GM18526 (cell line): Measurements from ENCODE around the gene LGALS3BP.

Experiments used
- POLR2A ChIP-seq: IDR thresholded peaks from 3 replicates; pipeline ENCODE4 v1.6.1; 2011; ENCODE audit not compliant: insufficient read length; ENCODE audit errors: extremely low read depth

LGALS3BP gene

DNA sequence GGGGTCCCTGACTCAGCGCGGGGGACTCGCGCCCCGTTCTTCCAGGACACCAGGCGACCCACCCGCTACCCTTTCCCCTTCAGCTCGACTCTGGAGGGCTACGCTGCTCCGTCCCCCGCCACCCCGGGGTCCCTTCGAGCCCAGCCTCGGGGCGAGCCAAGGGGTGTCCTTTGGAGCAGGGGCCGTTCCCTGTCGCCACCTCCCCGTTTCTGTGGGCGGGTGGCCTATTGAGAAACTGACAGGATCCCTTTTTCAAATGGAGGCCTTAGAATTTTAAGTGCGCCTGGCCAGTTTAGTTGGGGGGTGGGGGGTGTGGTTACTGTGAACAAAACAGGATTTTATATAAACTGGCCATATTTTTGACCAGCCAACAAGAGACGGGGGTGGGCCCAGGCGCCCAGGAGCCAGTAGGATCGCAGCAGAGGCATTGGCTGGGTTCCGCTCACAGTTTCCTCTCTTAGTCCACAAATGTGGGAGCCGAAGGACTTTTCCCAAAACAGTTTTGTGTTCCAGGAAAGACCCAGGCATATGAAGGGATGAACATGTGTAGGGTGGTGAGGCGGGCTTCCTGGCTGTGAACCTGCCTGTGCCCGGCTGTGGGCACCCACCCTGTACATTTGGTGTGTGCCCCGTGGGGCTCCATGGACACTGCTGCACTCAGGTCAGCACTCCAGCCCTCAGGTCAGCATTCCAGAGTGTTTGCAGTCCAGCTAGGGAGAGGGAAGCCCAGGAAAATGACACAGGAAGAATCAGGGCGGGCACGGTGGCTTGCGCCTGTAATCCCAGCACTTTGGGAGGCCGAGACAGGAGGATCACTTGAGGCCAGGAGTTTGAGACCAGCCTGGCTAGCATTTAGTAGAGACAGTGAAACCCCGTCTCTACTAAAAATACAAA lies 53.8 kb downstream of the LGALS3BP start:
- no peak for TF ChIP-seq POLR2A

DNA sequence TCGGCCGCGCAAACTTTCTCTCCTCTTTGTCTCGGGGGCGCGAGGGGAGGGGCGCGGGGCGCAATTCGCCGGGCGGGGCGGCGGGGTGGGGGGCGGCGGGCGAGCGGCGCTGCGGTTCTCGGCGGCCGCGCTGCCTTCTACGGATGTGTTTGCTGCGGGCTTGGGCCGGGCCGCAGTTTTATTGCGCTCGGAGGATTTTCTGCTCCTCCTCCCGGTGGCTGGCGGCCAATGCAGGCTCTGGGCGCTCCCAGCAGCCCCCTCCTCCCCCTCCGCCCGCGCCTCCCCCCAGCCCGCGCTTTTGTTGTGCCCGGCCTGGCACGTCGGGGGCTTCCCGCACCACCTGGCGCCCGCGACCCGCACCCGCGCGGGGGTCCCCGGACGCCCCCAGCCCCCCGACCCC lies 54.5 kb downstream of the LGALS3BP start, which contains the start of gene TIMP2:
Gene TIMP2 (minus strand): TSS at position 154 of the 400 bp plus-strand sequence. CDS start 299 bp downstream, outside the sequence.
- TF ChIP-seq POLR2A = no peak

DNA sequence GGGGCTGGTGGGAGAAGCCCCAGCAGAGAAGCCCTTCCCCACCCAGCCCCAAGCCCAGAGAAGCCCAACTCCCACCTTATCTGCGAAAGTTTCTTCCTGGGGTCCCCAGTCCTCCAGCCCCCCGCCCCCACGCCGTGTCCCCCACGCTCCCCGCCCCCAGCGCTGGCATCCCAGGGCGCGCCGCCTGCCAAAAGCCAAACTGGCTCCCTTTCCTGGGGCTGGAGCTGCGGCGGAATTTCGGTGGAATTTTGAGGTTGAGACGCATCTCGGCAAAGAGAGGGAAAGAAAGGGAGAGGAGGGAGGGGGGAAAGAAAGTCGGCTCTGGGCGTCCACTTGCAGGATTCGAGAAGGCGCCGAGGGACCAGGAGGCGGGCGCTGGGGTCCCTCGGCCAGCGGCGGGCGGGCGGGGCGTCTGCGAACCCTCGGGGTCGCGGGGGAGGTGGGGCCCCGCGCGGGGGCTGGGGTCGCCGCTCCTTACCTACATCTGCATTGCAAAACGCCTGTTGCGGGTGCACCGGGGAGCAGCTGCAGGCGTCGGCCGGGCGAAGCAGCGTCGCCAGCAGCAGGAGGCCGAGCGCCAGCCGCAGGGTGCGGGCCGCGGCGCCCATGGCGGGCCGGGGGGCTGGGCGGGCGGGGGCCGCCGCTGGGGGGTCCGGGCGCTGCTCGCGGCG lies 55.1 kb downstream of the LGALS3BP start:
- no peak for TF ChIP-seq POLR2A

DNA sequence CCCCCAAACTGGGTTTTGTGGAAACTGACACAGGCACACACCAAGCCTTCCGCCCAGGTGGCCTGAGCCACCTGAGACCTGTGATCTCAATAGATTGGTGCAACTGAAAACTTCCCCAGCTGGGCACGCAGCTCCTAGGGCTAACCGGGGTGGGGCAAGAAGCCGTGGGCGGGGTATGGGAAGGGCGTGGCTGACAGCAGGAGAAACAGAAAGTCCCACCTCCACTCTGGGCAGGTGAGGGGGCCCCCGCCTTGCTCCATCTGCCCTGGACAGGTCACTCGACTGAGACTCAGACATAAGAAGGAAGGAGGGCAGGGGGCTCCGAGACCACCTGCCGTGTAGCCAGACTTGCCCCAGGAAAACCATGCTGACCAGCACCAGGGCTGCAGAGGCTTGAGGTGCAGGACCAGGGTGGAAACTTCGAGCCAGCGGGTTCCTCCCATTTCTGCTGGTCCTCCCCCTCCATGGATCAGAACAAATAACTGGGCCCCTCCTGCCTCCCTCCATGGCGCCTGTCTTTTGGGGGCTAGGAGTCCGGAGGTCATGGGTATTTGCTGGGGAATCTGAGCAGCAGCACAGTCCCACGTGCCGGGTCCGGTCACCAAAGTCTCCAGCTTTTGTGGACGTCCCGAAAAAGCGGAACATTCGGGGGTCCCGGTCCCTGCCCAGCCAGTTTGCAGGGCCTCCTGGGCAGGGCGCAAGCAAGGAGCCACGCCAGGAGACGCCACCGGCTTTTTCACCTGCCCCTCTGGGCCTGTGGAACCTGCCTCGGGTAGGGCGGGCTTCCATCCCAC lies 55.9 kb downstream of the LGALS3BP start:
- no peak for TF ChIP-seq POLR2A

DNA sequence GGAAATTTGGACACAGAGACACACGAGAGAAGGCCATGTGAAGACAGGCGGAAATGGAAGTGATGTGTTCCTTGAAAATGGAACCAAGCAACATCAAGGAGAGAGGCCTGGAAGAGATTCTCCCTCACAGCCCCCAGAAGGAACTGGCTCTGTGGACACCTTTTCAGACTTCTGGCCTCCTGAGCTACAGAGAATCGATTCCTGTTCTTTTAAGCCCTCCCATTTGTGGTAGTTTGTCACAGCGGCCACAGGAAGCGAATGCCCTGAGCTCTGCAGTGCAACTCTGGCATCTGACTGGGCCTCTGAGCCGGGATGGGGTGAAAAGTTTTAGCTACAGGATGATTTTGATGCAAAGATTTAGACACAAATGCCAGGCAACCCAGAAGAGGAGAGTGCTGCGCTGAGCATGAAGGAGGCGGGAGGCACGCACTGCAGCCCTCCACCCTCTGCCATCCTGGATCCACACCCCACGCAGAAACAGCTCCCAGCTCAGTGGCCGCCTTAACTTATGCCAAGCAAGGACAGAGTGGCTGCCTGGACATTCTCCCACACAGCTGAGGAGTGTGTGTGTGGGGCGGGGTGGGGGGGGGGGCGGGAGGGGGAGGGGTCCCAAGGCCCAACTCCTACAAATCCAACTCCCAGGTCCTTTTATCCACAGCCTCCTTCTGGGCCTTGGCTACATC lies 56.8 kb downstream of the LGALS3BP start:
- no peak for TF ChIP-seq POLR2A

DNA sequence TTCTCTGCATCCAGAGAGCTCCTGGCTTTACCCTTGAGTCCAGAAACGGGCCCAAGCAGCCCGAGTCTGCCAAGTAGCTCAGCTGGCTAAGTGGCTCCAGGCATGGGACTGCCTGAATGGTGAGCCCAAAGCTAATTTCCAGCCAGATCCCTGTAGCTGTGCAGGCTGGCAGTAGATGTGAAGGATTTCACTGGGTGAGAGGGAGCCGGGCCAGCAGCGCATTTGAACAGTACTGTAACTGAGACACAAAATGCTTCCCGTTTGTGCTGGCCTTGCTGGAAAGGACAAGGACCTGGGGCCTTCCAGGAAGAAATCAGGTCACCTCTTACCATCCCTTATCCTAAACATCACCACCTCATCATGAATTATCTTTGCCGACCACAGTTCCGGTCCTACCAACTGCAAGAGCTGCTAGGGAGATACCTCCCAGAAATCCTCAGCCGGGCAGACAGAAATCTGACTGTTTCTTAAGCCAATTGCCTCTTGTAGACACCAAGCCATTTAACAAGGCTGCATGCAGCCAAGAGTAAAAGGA lies 58.2 kb downstream of the LGALS3BP start:
- no peak for TF ChIP-seq POLR2A
